Neural progenitor cell (in vitro differentiated cells): ENCODE measurements around the gene RPS6KA2.

Experiments used
- CTCF ChIP-seq: fragments of 200-600 bp; sonication (generic); IDR thresholded peaks from 2 replicates; pipeline ENCODE4 v1.5.1; 2017; ENCODE audit warnings: antibody characterized with exemption, mild to moderate bottlenecking
- EZH2 ChIP-seq: fragments of 200-600 bp; sonication (generic); IDR thresholded peaks from 2 replicates; pipeline ENCODE4 v1.6.1; 2017; ENCODE audit warnings: antibody characterized with exemption, mild to moderate bottlenecking, moderate library complexity

GRCh38 chr6:166497087-166497899 is 129.8 kb downstream of the RPS6KA2 start:
- TF ChIP-seq EZH2: no peak
- TF ChIP-seq CTCF: no peak
